Activated T-helper 9 cell treated with anti-CD3 and anti-CD28 coated beads, Interleukin-2, amount 50 U/mL, for 16 hours (primary cell): ENCODE measurements around the gene FAM124A.

Experiments
- DNase-seq: peaks from one replicate; pipeline ENCODE4 v3.0.0-alpha.2; 2020; ENCODE audit warnings: low read depth

Gene FAM124A

GRCh38 chr13:51311957-51312520 lies 89.8 kb downstream of the FAM124A start:
- DNase-seq: no peak

DNA sequence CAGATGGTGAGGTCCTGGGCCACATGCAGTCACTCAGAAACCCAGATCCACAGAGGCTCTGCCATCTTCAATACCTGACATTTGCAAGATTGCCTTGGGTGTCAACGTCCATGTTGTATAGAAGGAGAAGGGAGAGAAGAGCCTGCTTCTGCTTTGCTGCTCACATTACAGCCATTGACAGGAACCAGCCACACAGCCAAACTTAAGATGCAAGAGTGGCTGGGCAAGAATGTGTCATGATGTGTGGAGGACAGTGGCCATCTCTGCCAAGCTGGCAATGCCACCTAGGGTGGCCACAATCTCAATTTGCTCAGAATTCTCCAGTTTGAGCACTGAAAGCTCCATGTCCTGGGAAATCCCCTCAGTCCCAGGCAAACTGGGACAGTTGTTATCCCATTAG lies 91.4 kb downstream of the FAM124A start:
- DNase-seq: no peak

DNA sequence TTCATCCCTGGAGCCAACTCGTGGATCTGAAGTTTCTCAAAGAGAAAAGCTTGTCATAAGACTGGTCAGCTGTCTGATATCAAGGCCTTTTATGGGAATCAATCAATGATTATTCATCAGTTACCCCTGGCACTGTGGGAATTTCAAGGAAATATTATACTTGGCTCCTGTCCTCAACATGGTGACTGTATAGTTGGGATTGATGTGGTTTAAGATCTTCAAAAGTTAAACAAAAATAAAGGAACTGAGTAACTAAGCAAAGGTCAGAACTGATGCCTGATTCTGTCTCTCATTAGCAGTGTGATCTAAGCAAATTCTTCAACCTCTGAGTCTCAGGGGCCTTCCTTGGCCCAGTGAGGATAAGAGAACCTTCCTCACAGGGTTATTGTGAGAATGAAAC lies 95.1 kb downstream of the FAM124A start:
- DNase-seq: no peak

DNA sequence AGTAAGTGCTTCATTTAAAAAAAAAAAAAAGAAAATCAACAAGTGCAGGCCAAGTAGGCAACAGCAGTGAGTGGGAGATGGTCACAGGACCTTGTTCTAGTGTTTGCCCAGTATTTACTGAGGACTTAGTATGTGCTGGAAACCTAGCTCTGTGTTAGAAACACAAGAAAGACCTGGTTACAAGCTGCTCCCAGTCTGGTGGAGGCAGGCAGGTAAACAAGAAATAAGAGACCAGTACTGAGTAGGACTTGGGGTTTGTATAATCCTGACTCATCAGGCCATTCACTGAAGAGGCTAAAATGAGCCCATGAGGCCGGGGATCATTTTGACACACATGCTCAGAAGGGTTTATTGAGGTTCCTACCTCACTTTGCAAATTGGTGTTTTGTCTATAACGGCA lies 95.8 kb downstream of the FAM124A start:
- DNase-seq: no peak

DNA sequence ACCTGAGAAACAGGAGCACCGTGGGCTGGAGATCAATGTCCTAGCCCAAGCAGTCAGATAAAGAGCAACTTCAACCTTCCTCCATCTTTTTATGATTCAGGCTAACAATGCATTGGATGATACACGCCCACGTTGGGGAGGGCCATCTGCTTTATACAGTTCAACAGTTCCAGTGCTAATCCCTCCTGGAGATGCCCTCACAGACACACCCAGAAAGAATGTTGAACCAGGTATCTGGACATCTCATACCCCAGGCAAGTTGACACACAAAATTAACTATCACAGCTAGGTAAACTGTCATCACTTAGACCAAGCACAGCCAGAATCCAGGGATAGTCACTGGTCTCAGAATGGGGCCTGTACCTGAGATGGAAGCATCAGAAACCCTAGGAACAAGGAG lies 96.7 kb downstream of the FAM124A start:
- DNase-seq: no peak

DNA sequence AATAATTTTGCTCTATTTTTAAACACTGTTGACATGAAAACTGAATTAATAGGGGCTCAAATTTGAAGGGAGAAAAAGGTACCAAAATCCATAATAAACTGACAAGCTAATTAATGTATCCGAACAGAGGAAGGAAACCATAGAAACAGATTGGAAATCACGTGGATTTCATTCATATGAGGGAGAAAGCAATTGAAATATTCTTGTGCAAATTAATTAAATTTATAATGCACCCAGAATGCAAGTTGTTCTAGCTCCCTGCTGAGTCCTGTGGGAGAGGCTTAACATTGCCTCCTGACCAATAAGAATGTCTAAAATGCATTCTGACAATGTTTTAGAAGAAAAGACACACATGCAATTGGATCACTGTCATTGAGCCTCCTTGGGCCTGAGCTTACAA lies 99.6 kb downstream of the FAM124A start:
- no peak for DNase-seq

DNA sequence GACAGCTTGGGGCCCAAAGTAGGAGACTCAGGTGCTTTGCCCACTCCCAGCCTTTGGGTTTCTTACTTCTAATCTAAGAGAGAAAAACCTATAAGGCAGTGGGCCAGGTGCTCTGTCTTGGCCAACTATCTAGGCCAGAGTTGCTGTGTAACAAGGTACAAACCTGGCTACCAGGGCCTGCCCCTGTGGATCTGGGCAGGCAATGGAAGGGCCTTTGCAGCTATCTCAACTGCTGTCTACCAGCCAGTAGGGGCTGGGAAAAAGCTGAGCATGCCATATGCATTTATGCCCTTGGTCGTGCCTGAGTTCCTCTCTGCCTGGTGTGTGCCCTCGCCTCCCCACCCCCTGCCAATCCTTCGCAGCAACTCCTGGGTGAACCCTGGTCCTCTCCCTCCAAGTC lies 100.6 kb downstream of the FAM124A start:
- DNase-seq: no peak

- no peak for DNase-seq
Observed at GRCh38 chr13:51323824-51324511, 101.8 kb downstream of the FAM124A start.

DNA sequence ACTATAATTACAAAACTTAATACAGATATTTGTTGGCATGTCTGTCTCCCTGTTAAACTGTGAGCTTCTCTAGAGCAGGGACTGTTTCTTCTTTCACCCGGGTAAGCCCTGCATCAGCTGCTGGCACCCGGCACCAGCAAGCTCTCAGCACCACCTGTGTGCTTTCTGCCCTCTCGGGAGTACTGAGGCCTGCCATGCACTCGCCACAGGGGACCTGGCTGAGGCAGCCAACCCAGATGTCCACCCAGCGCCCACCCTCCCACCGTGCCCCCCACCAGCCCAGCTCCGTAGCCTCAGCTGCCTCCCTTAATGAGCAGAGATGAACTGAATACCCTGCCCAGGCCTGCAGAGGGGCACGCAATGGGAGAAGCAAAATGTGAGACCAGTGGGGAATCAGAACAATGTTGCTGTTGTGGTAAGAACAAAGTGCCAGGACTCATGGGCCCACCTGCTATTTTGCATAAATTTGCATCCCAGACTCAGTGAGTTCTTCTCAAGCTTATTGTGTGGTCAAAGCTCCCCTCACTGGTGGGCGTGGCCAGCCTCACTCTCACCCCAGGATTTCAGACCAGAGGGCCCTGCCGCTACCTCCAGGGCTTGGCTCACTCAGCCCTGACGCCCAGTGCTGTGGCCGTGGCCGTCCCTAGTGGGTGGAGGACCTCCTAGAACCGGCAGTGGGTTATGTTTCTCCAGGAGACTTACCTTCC lies 102.7 kb downstream of the FAM124A start:
- DNase-seq: no peak

GRCh38 chr13:51325837-51326236 lies 103.6 kb downstream of the FAM124A start:
- no peak for DNase-seq

DNA sequence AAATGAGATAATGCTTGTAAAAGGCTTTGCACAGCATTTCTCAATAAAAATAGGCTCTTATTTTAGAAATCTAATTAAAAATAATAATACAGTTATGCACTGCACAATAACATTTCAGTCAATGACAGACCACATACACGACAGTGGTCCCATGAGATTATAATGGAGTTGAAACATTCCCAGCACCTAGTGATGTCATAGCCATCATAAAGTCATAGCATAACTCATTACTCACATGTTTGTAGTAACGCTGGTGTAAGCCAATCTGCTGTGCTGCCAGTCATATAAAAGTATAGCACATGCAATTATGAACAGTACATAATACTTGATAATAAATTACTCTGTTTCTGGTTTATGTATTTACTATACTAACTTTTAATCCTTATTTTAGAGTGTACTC lies 104.6 kb downstream of the FAM124A start:
- DNase-seq: no peak

- DNase-seq: no peak
Observed at GRCh38 chr13:51327961-51328360, 105.8 kb downstream of the FAM124A start.

- DNase-seq: no peak
Observed at GRCh38 chr13:51328488-51328887, 106.3 kb downstream of the FAM124A start.

GRCh38 chr13:51329606-51330005 lies 107.4 kb downstream of the FAM124A start:
- no peak for DNase-seq

- no peak for DNase-seq
Observed at GRCh38 chr13:51330791-51331190, 108.6 kb downstream of the FAM124A start.

- no peak for DNase-seq
Observed at GRCh38 chr13:51331354-51331861, 109.2 kb downstream of the FAM124A start.

DNA sequence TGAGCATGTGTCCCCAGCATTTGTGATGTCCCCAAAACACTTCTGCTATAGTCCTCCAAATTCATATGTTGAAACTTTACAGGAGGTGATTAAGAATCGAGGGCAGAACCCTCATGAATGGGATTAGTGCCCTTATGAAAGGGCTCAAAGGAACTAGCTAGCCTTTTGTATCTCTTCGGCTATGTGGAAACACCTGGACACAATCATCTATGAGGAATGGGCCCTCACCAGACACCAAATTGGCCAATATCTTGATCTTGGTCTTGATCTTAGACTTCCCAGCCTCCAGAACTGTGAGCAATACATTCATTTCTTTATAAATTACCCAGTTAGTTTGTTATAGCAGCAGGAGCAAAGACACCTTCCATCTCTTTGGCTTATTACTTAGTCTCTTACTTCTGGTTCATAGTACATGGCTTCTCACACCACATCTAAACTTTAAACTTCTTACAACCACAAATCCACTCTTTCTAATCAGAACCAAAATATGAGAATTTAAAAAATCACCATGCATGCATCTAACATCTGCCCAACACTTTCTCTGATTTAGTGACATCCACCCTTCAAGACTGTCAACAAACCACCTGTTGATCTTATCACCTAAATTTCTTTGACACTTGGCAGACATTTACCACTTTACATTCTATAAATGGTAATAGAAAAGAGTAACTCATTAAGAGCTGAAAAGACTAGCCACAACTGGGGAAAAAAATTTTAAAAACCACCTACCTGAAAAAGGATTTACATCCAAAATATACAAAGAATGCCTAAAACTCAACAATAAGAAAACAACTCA lies 110.6 kb downstream of the FAM124A start:
- DNase-seq: no peak

DNA sequence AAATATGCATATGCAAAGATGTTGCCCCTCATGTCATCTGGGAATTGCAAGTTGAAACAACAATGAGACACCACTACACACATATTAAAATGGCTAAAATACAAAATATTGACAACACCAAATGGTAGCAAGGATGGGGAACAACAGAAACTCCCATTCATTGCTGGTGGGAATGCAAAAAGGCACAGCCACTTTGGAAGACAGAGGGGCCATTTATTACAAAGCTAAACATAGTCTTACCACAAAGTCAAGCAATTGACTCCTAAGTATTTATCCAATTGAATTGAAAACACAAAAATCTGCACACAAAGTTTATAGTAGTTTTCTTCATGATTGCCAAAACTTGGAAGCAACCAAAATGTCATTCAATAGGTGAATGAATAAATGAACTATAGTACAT lies 111.2 kb downstream of the FAM124A start:
- no peak for DNase-seq

- DNase-seq: no peak
Observed at GRCh38 chr13:51333826-51334225, 111.6 kb downstream of the FAM124A start.
